Endodermal cell (in vitro differentiated cells): ENCODE results near the gene AASDHPPT. TPM values are rescaled to one million over a fixed set of nuclear protein-coding genes. Genes with fewer than 3 reads are reported as not detected.
"Not testable (repeated sequence)": the region's sequence is repeated elsewhere in the genome, so short reads cannot be mapped to it uniquely, and the experiment has no call there.

Experiments
- DNase-seq: peaks from one replicate; pipeline ENCODE4 v3.0.0-alpha.2; 2017
- H3K27ac ChIP-seq: 2 replicates; pipeline ENCODE4 v1.5.1; 2013; ENCODE audit warnings: mild to moderate bottlenecking, low read depth, low read length, moderate library complexity
- H3K27me3 ChIP-seq: 2 replicates; pipeline ENCODE4 v1.6.1; 2013; ENCODE audit warnings: mild to moderate bottlenecking, low read length, moderate library complexity; ENCODE audit not compliant: insufficient read depth, control insufficient read depth, poor library complexity, severe bottlenecking
- H3K36me3 ChIP-seq: 2 replicates; pipeline ENCODE4 v1.7.0; 2013; ENCODE audit warnings: mild to moderate bottlenecking, low read length, moderate library complexity; ENCODE audit not compliant: control insufficient read depth, insufficient read depth
- H3K4me1 ChIP-seq: one replicate; pipeline ENCODE4 v1.7.0; 2013; ENCODE audit warnings: low read length; ENCODE audit not compliant: control insufficient read depth, insufficient read depth
- H3K4me3 ChIP-seq: 2 replicates; pipeline ENCODE4 v1.5.1; 2013; ENCODE audit warnings: mild to moderate bottlenecking, low read length, moderate library complexity
- H3K9ac ChIP-seq: 2 replicates; pipeline ENCODE4 v1.6.1; 2013; ENCODE audit warnings: mild to moderate bottlenecking, low read length, moderate library complexity; ENCODE audit not compliant: poor library complexity, severe bottlenecking; ENCODE audit errors: extremely low read depth
- H3K9me3 ChIP-seq: 2 replicates; pipeline ENCODE4 v1.6.1; 2013; ENCODE audit warnings: mild to moderate bottlenecking, low read length, moderate library complexity; ENCODE audit not compliant: control insufficient read depth
- H3K27ac Mint-ChIP-seq: 2 replicates; pipeline ENCODE4 v1.8.0; 2020; ENCODE audit warnings: mixed read lengths
- H3K27me3 Mint-ChIP-seq: 2 replicates; pipeline ENCODE4 v1.8.0; 2021; ENCODE audit warnings: mild to moderate bottlenecking, mixed read lengths; ENCODE audit not compliant: insufficient read depth
- H3K36me3 Mint-ChIP-seq: 2 replicates; pipeline ENCODE4 v1.8.0; 2020; ENCODE audit warnings: low read depth, mixed read lengths
- H3K4me1 Mint-ChIP-seq: 2 replicates; pipeline ENCODE4 v1.8.0; 2020; ENCODE audit warnings: mixed read lengths
- H3K4me3 Mint-ChIP-seq: 2 replicates; pipeline ENCODE4 v1.8.0; 2020; ENCODE audit warnings: mild to moderate bottlenecking, moderate library complexity, mixed read lengths
- H3K9me3 Mint-ChIP-seq: 2 replicates; pipeline ENCODE4 v1.8.0; 2020; ENCODE audit warnings: mild to moderate bottlenecking, mixed read lengths
- CTCF ChIP-seq: fragments of 200-600 bp; sonication (generic); conservative IDR thresholded peaks from 2 replicates; pipeline ENCODE4 v1.5.0; 2021; ENCODE audit warnings: antibody characterized with exemption, mild to moderate bottlenecking
- WGBS, 2 experiments: methylation state at CpG; one replicate each; pipeline versions ENCODE4 v1.1.5 to v1.1.7; 2013; ENCODE audit warnings: missing lambda C conversion rate in 2 of 2, mixed read lengths in 1 of 2; ENCODE audit not compliant: insufficient coverage in 1 of 2, insufficient read length in 1 of 2; 5-methylcytosine and 5-hydroxymethylcytosine counted together
- total RNA-seq, 2 donors: library from RNA; stranded (reverse); fragmentation: NEBNext Ultra II Directional in 1 of 2; extraction: Animal tissue kit (Norgen Biotek cat#: 25700) in 1 of 2; gene quantifications; 2 replicates in 1 of 2; 3 replicates in 1 of 2; pipeline ENCODE4 v1.2.1, GENCODE V29; 2021

Gene AASDHPPT
- total RNA-seq, 2 donors from 2014 or later, result 44.8 to 52.3 TPM

DNA sequence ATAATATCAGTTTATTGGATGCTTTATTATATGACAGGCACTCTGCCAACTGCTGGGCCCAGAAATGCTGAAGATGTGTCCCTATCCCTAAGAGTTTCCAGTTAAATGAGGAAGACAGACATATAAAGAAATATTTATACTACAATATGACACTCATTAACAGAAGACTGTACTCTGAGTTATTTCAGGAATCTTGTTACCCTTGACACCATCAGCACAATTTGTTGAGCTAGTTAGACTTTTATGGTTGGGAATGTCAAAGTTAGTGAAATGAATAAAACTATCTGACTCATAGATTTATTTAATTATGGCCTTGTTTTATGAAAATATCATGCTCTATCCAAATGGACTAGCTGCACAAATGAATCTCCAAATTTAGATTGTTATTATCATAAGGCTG is 29.8 kb upstream of the AASDHPPT start:
- Mint-ChIP-seq H3K4me3 (no peak overlapping the region), H3K36me3 (no peaks in the 10 kb centered on the region), H3K27me3 (no peaks in the 10 kb centered on the region), H3K4me1 (no peaks in the 10 kb centered on the region), H3K9me3 (no peaks in the 10 kb centered on the region), H3K27ac (no peak overlapping the region)
- TF ChIP-seq CTCF, result no peak
- Histone ChIP-seq H3K27ac (no peak overlapping the region), H3K4me3 (no peak overlapping the region), H3K27me3 (no peaks in the 10 kb centered on the region), H3K9ac (no peak overlapping the region), H3K36me3 (no peaks in the 10 kb centered on the region), H3K9me3 (no peaks in the 10 kb centered on the region), H3K4me1 (no peaks in the 10 kb centered on the region)
- DNase-seq, result no peak

- Mint-ChIP-seq H3K4me1 (no peaks in the 10 kb centered on the region), H3K36me3 (no peaks in the 10 kb centered on the region), H3K4me3 (no peak overlapping the region), H3K27me3 (no peaks in the 10 kb centered on the region), H3K27ac (no peak overlapping the region), H3K9me3 (no peaks in the 10 kb centered on the region)
- H3K4me3 ChIP-seq, result no peak overlapping the region
- H3K36me3 ChIP-seq, result no peaks in the 10 kb centered on the region
- H3K9me3 ChIP-seq, result no peaks in the 10 kb centered on the region
- H3K27ac ChIP-seq, result no peak overlapping the region
- no peak for DNase-seq
- 92 to 100% methylated on average over 2 to 5 of the region's 5 CpGs for WGBS, 2 experiments
- TF ChIP-seq CTCF, result no peak
- H3K4me1 ChIP-seq, result no peaks in the 10 kb centered on the region
- H3K27me3 ChIP-seq, result no peaks in the 10 kb centered on the region
- no peak overlapping the region for H3K9ac ChIP-seq
Observed at GRCh38 chr11:106049727-106050476, 27.6 kb upstream of the AASDHPPT start.

DNA sequence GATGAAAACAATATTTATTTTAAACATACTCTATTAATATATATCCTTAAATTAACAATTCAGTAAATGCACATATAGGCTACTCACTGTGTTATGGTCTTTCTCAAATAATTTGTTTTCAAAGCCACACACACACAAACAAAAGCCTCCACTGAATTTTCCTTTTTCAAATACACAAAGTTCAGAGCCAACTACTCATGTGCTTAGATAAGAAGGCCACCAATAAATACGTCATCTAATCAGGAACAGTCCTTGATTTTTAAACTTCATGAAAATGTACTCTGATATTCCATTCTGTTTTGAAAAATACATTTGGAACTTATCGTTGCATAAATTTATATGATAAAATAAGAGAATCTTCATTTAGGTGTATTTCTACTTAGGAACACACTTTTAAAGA is 26.4 kb upstream of the AASDHPPT start:
- whole genome bisulfite sequencing, 2 experiments, result 92% methylated on average over 1 of the region's 2 CpGs; no CpG with 5 or more reads in 1 of the 2 experiments
- Mint-ChIP-seq H3K27me3 (no peaks in the 10 kb centered on the region), H3K36me3 (no peaks in the 10 kb centered on the region), H3K9me3 (no peaks in the 10 kb centered on the region), H3K27ac (no peak overlapping the region), H3K4me1 (no peaks in the 10 kb centered on the region), H3K4me3 (no peak overlapping the region)
- no peaks in the 10 kb centered on the region for H3K36me3 ChIP-seq
- no peak for DNase-seq
- no peaks in the 10 kb centered on the region for H3K4me1 ChIP-seq
- TF ChIP-seq CTCF, result no peak
- no peak overlapping the region for H3K4me3 ChIP-seq
- H3K27me3 ChIP-seq, result no peaks in the 10 kb centered on the region
- H3K9ac ChIP-seq, result no peak overlapping the region
- H3K9me3 ChIP-seq, result no peaks in the 10 kb centered on the region
- no peak overlapping the region for H3K27ac ChIP-seq

GRCh38 chr11:106058377-106058776 is 19.1 kb upstream of the AASDHPPT start:
- not testable (repeated sequence) for H3K27ac Mint-ChIP-seq, H3K9me3 ChIP-seq, H3K27ac ChIP-seq, DNase-seq, H3K27me3 Mint-ChIP-seq, H3K36me3 ChIP-seq, H3K4me3 ChIP-seq, H3K4me3 Mint-ChIP-seq, H3K27me3 ChIP-seq, H3K4me1 ChIP-seq, H3K4me1 Mint-ChIP-seq, H3K9ac ChIP-seq, H3K36me3 Mint-ChIP-seq, H3K9me3 Mint-ChIP-seq
- WGBS, 2 experiments, result 91 to 97% methylated on average over 7 to 14 of the region's 14 CpGs
